Activated CD8-positive, alpha-beta memory T cell treated with anti-CD3 and anti-CD28 coated beads, Interleukin-2, amount 10 ng/mL, durations not matched to agents 7 days and 5 days (primary cell): ENCODE results near the gene IL1RL1. TPM values are rescaled to one million over a fixed set of nuclear protein-coding genes. Genes with fewer than 3 reads are reported as not detected.

ENCODE experiments used
- ATAC-seq: fragments of 150-1000 bp; cut with Tn5 transposase; one replicate; pipeline ENCODE4 v1.10.0; 2021; ENCODE audit warnings: moderate library complexity
- CTCF ChIA-PET: fragments of 350-600 bp; sonication (Branson Sonifier 250); formaldehyde crosslinking; loops from one replicate; lab custom pipeline; 2021; ENCODE audit warnings: antibody characterized with exemption; lab: Charles Lee
- DNase-seq: peaks from one replicate; pipeline ENCODE4 v3.0.0-alpha.2; 2020
- H3K27ac Mint-ChIP-seq: one replicate; pipeline ENCODE4 v1.8.0; 2021; ENCODE audit warnings: mild to moderate bottlenecking, mixed read lengths
- H3K27me3 Mint-ChIP-seq: one replicate; pipeline ENCODE4 v1.8.0; 2021; ENCODE audit warnings: mixed read lengths
- H3K36me3 Mint-ChIP-seq: one replicate; pipeline ENCODE4 v1.8.0; 2021; ENCODE audit warnings: mild to moderate bottlenecking, mixed read lengths
- H3K4me1 Mint-ChIP-seq: one replicate; pipeline ENCODE4 v1.8.0; 2021; ENCODE audit warnings: mixed read lengths
- H3K4me3 Mint-ChIP-seq: one replicate; pipeline ENCODE4 v1.8.0; 2021; ENCODE audit warnings: mild to moderate bottlenecking, moderate library complexity, mixed read lengths
- H3K9me3 Mint-ChIP-seq: one replicate; pipeline ENCODE4 v1.8.0; 2022; ENCODE audit warnings: low read depth, mixed read lengths
- total RNA-seq, 2 experiments: library from RNA; stranded (reverse); gene quantifications; one replicate each; pipeline ENCODE4 v1.2.3, GENCODE V29; 2021

Gene IL1RL1
- total RNA-seq, 2 experiments from 2014 or later, result 0.09 to 0.41 TPM

GRCh38 chr2:102278720-102279390, 32.5 kb upstream of the IL1RL1 start:
- Mint-ChIP-seq H3K4me1 (peaks cover 47% of the 10 kb centered on the region), H3K4me3 (no peak overlapping the region), H3K27ac (peak overlapping the region; percentile 17), H3K9me3 (peaks cover 6% of the 10 kb centered on the region), H3K36me3 (peaks cover 21% of the 10 kb centered on the region), H3K27me3 (no peaks in the 10 kb centered on the region)
- no peak for DNase-seq
- CTCF ChIA-PET, result no interaction called here
- ATAC-seq, result no peak

- CTCF ChIA-PET, result interaction anchor here (1.6 kb wide), 1 partner anchor 39 kb away, joined by 5 read pairs; no protein-coding TSS in a partner anchor
- DNase-seq (no peak), ATAC-seq (no peak)
- Mint-ChIP-seq H3K27ac (no peak overlapping the region), H3K36me3 (peaks cover 19% of the 10 kb centered on the region), H3K9me3 (peaks cover 6% of the 10 kb centered on the region), H3K4me1 (peaks cover 47% of the 10 kb centered on the region), H3K27me3 (no peaks in the 10 kb centered on the region), H3K4me3 (no peak overlapping the region)
These were observed 32.0 kb upstream of the IL1RL1 start for GRCh38 chr2:102279391-102279735.

- peaks cover 22% of the 10 kb centered on the region for H3K4me1 Mint-ChIP-seq
- ATAC-seq (no peak), DNase-seq (no peak)
- CTCF ChIA-PET, result interaction anchor here (1.3 to 3.9 kb wide), 4 partner anchors 9 to 165 kb away, joined by 3 to 11 read pairs (median 4); no protein-coding TSS in a partner anchor
- H3K27me3 Mint-ChIP-seq, result peaks cover 10% of the 10 kb centered on the region
- H3K27ac Mint-ChIP-seq, result no peak overlapping the region
- H3K4me3 Mint-ChIP-seq, result no peak overlapping the region
- H3K9me3 Mint-ChIP-seq, result no peaks in the 10 kb centered on the region
- H3K36me3 Mint-ChIP-seq, result no peaks in the 10 kb centered on the region
These were observed 28.7 kb upstream of the IL1RL1 start for GRCh38 chr2:102282678-102283091.

- peaks cover 13% of the 10 kb centered on the region for H3K27me3 Mint-ChIP-seq
- ATAC-seq (no peak), DNase-seq (no peak)
- no peak overlapping the region for H3K4me3 Mint-ChIP-seq
- H3K27ac Mint-ChIP-seq, result no peak overlapping the region
- CTCF ChIA-PET, result interaction anchor here (0.7 to 3.9 kb wide), 5 partner anchors 11 to 72 kb away, joined by 3 to 11 read pairs (median 5); no protein-coding TSS in a partner anchor
- peaks cover 10% of the 10 kb centered on the region for H3K4me1 Mint-ChIP-seq
- H3K9me3 Mint-ChIP-seq, result no peaks in the 10 kb centered on the region
- H3K36me3 Mint-ChIP-seq, result peaks cover 4% of the 10 kb centered on the region
These were observed 27.4 kb upstream of the IL1RL1 start for GRCh38 chr2:102283996-102284395.

- DNase-seq, result no peak
- CTCF ChIA-PET, result interaction anchor here (1.2 to 3.9 kb wide), 3 partner anchors 17 to 72 kb away, joined by 4 to 11 read pairs (median 5); no protein-coding TSS in a partner anchor
- H3K4me3 Mint-ChIP-seq, result no peak overlapping the region
- H3K36me3 Mint-ChIP-seq, result peaks cover 4% of the 10 kb centered on the region
- no peak overlapping the region for H3K27ac Mint-ChIP-seq
- H3K9me3 Mint-ChIP-seq, result no peaks in the 10 kb centered on the region
- peaks cover 13% of the 10 kb centered on the region for H3K27me3 Mint-ChIP-seq
- no peak for ATAC-seq
- peaks cover 7% of the 10 kb centered on the region for H3K4me1 Mint-ChIP-seq
These were observed 26.8 kb upstream of the IL1RL1 start for GRCh38 chr2:102284611-102285010.

- no peak overlapping the region for H3K4me3 Mint-ChIP-seq
- no peaks in the 10 kb centered on the region for H3K9me3 Mint-ChIP-seq
- DNase-seq (no peak), ATAC-seq (no peak)
- peaks cover 7% of the 10 kb centered on the region for H3K4me1 Mint-ChIP-seq
- CTCF ChIA-PET, result interaction anchor here (1.1 kb wide), 2 partner anchors 33 to 45 kb away, joined by 3 to 4 read pairs; no protein-coding TSS in a partner anchor
- no peak overlapping the region for H3K27ac Mint-ChIP-seq
- H3K27me3 Mint-ChIP-seq, result peaks cover 13% of the 10 kb centered on the region
- H3K36me3 Mint-ChIP-seq, result peaks cover 4% of the 10 kb centered on the region
These were observed 26.0 kb upstream of the IL1RL1 start for GRCh38 chr2:102285368-102285767.

GRCh38 chr2:102286041-102286440, 25.3 kb upstream of the IL1RL1 start:
- Mint-ChIP-seq H3K27me3 (peaks cover 13% of the 10 kb centered on the region), H3K27ac (no peak overlapping the region), H3K4me1 (peaks cover 8% of the 10 kb centered on the region), H3K4me3 (no peak overlapping the region), H3K9me3 (no peaks in the 10 kb centered on the region), H3K36me3 (peaks cover 4% of the 10 kb centered on the region)
- no peak for ATAC-seq
- CTCF ChIA-PET, result interaction anchor here (1.1 kb wide), 3 partner anchors 34 to 51 kb away, joined by 3 to 4 read pairs (median 3); no protein-coding TSS in a partner anchor
- no peak for DNase-seq

- peaks cover 13% of the 10 kb centered on the region for H3K27me3 Mint-ChIP-seq
- DNase-seq, result no peak
- peaks cover 26% of the 10 kb centered on the region for H3K4me1 Mint-ChIP-seq
- peaks cover 4% of the 10 kb centered on the region for H3K36me3 Mint-ChIP-seq
- ATAC-seq, result no peak
- no peaks in the 10 kb centered on the region for H3K9me3 Mint-ChIP-seq
- CTCF ChIA-PET, result interaction anchor here (1.5 kb wide), 2 partner anchors 48 to 154 kb away, joined by 3 to 6 read pairs; no protein-coding TSS in a partner anchor
- no peak overlapping the region for H3K4me3 Mint-ChIP-seq
- no peak overlapping the region for H3K27ac Mint-ChIP-seq
These were observed 22.2 kb upstream of the IL1RL1 start for GRCh38 chr2:102289129-102289528.

GRCh38 chr2:102290594-102290993, 20.8 kb upstream of the IL1RL1 start:
- peaks cover 4% of the 10 kb centered on the region for H3K36me3 Mint-ChIP-seq
- peaks cover 13% of the 10 kb centered on the region for H3K27me3 Mint-ChIP-seq
- no peak for DNase-seq
- H3K27ac Mint-ChIP-seq, result no peak overlapping the region
- H3K9me3 Mint-ChIP-seq, result no peaks in the 10 kb centered on the region
- H3K4me1 Mint-ChIP-seq, result peaks cover 36% of the 10 kb centered on the region
- H3K4me3 Mint-ChIP-seq, result no peak overlapping the region
- no peak for ATAC-seq
- CTCF ChIA-PET, result interaction anchor here (0.6 to 3.1 kb wide), 5 partner anchors 8 to 50 kb away, joined by 3 to 23 read pairs (median 3); no protein-coding TSS in a partner anchor

GRCh38 chr2:102291319-102292075, 19.9 kb upstream of the IL1RL1 start:
- ATAC-seq (peak; percentile 45), DNase-seq (no peak)
- Mint-ChIP-seq H3K4me1 (peaks cover 42% of the 10 kb centered on the region), H3K27ac (peak overlapping the region; percentile 4), H3K4me3 (no peak overlapping the region), H3K27me3 (peaks cover 9% of the 10 kb centered on the region), H3K36me3 (peaks cover 4% of the 10 kb centered on the region), H3K9me3 (no peaks in the 10 kb centered on the region)
- CTCF ChIA-PET, result interaction anchor here (0.6 to 3.1 kb wide), 8 partner anchors 9 to 303 kb away, joined by 3 to 23 read pairs (median 4); no protein-coding TSS in a partner anchor

GRCh38 chr2:102294802-102295489, 16.4 kb upstream of the IL1RL1 start:
- Mint-ChIP-seq H3K36me3 (no peaks in the 10 kb centered on the region), H3K4me3 (no peak overlapping the region), H3K4me1 (peaks cover 55% of the 10 kb centered on the region), H3K27ac (no peak overlapping the region), H3K9me3 (no peaks in the 10 kb centered on the region), H3K27me3 (peaks cover 2% of the 10 kb centered on the region)
- ATAC-seq, result peak; percentile 42
- CTCF ChIA-PET, result interaction anchor here (1.0 to 1.4 kb wide), 3 partner anchors 11 to 41 kb away, joined by 3 read pairs; no protein-coding TSS in a partner anchor
- no peak for DNase-seq

- no peaks in the 10 kb centered on the region for H3K36me3 Mint-ChIP-seq
- H3K4me1 Mint-ChIP-seq, result peaks cover 57% of the 10 kb centered on the region
- no peak overlapping the region for H3K27ac Mint-ChIP-seq
- ATAC-seq (no peak), DNase-seq (no peak)
- no peak overlapping the region for H3K4me3 Mint-ChIP-seq
- H3K27me3 Mint-ChIP-seq, result peaks cover 7% of the 10 kb centered on the region
- no peaks in the 10 kb centered on the region for H3K9me3 Mint-ChIP-seq
- CTCF ChIA-PET, result interaction anchor here (1.0 to 1.4 kb wide), 2 partner anchors 12 to 23 kb away, joined by 3 read pairs; no protein-coding TSS in a partner anchor
These were observed 15.8 kb upstream of the IL1RL1 start for GRCh38 chr2:102295566-102295965.

GRCh38 chr2:102296449-102296848, 14.9 kb upstream of the IL1RL1 start:
- DNase-seq (no peak), ATAC-seq (no peak)
- no peaks in the 10 kb centered on the region for H3K9me3 Mint-ChIP-seq
- H3K4me3 Mint-ChIP-seq, result no peak overlapping the region
- no peak overlapping the region for H3K27ac Mint-ChIP-seq
- no peaks in the 10 kb centered on the region for H3K36me3 Mint-ChIP-seq
- peaks cover 7% of the 10 kb centered on the region for H3K27me3 Mint-ChIP-seq
- peaks cover 53% of the 10 kb centered on the region for H3K4me1 Mint-ChIP-seq
- CTCF ChIA-PET, result interaction anchor here (1.3 kb wide), 1 partner anchor 290 kb away, joined by 3 read pairs; no protein-coding TSS in a partner anchor
